H9 (cell line): Measurements from ENCODE around the gene CCDC102B. TPM values are rescaled to one million over a fixed set of nuclear protein-coding genes. Genes with fewer than 3 reads are reported as not detected.

ENCODE experiments used
- DNase-seq: peaks from one replicate; pipeline ENCODE4 v3.0.0-alpha.2; 2017
- H2AFZ ChIP-seq: one replicate; pipeline ENCODE4 v1.6.1; 2013; ENCODE audit warnings: mild to moderate bottlenecking, low read length, control low read depth, moderate library complexity
- H2AK5ac ChIP-seq: 2 replicates; pipeline ENCODE4 v1.6.1; 2013; ENCODE audit warnings: low read length, control low read depth, mixed read lengths; ENCODE audit not compliant: insufficient read length
- H2BK120ac ChIP-seq: one replicate; pipeline ENCODE4 v1.6.1; 2013; ENCODE audit warnings: low read depth, mild to moderate bottlenecking, low read length, control low read depth, inconsistent platforms; ENCODE audit not compliant: poor library complexity, severe bottlenecking
- H2BK12ac ChIP-seq: 2 replicates; pipeline ENCODE4 v1.6.1; 2013; ENCODE audit warnings: low read length, control low read depth, mixed read lengths, low read depth; ENCODE audit not compliant: insufficient read length
- H2BK15ac ChIP-seq: 2 replicates; pipeline ENCODE4 v1.6.1; 2013; ENCODE audit warnings: low read depth, low read length, control low read depth
- H2BK20ac ChIP-seq: one replicate; pipeline ENCODE4 v1.6.1; 2013; ENCODE audit warnings: low read depth, mild to moderate bottlenecking, low read length, control low read depth, inconsistent platforms; ENCODE audit not compliant: poor library complexity, severe bottlenecking
- H2BK5ac ChIP-seq: 2 replicates; pipeline ENCODE4 v1.6.1; 2013; ENCODE audit warnings: low read length, control low read depth, mixed read lengths; ENCODE audit not compliant: insufficient read length
- H3K14ac ChIP-seq: 2 replicates; pipeline ENCODE4 v1.6.1; 2013; ENCODE audit warnings: low read length, control low read depth; ENCODE audit not compliant: insufficient read depth
- H3K18ac ChIP-seq: 2 replicates; pipeline ENCODE4 v1.6.1; 2013; ENCODE audit warnings: low read depth, mild to moderate bottlenecking, mixed read lengths, low read length, control low read depth; ENCODE audit not compliant: insufficient read length
- H3K23ac ChIP-seq: 2 replicates; pipeline ENCODE4 v1.6.1; 2013; ENCODE audit warnings: low read length, control low read depth, mixed read lengths, low read depth; ENCODE audit not compliant: insufficient read length
- H3K23me2 ChIP-seq: 2 replicates; pipeline ENCODE4 v1.6.1; 2013; ENCODE audit warnings: low read depth, mild to moderate bottlenecking, mixed read lengths, low read length, control low read depth; ENCODE audit not compliant: insufficient read length, poor library complexity, severe bottlenecking
- H3K27ac ChIP-seq: 2 replicates; pipeline ENCODE4 v1.5.1; 2013; ENCODE audit warnings: low read length, control low read depth, mixed read lengths, low read depth; ENCODE audit not compliant: insufficient read length
- H3K27me3 ChIP-seq: 2 replicates; pipeline ENCODE4 v1.6.1; 2013; ENCODE audit warnings: low read length, control low read depth, inconsistent platforms; ENCODE audit not compliant: insufficient read depth
- H3K4ac ChIP-seq: 2 replicates; pipeline ENCODE4 v1.6.1; 2013; ENCODE audit warnings: low read depth, mild to moderate bottlenecking, control low read depth, inconsistent platforms, low read length, moderate library complexity
- H3K4me1 ChIP-seq: 2 replicates; pipeline ENCODE4 v1.6.1; 2013; ENCODE audit warnings: low read length, control low read depth, inconsistent platforms; ENCODE audit not compliant: insufficient read depth
- H3K4me2 ChIP-seq: 2 replicates; pipeline ENCODE4 v1.6.1; 2013; ENCODE audit warnings: low read length, control low read depth, mixed read lengths; ENCODE audit not compliant: insufficient read length, insufficient read depth
- H3K56ac ChIP-seq: 2 replicates; pipeline ENCODE4 v1.6.1; 2013; ENCODE audit warnings: low read depth, mild to moderate bottlenecking, mixed read lengths, low read length, control low read depth; ENCODE audit not compliant: insufficient read length
- H3K79me1 ChIP-seq: 2 replicates; pipeline ENCODE4 v1.6.1; 2013; ENCODE audit warnings: low read depth, mild to moderate bottlenecking, moderate library complexity, low read length, control low read depth, inconsistent platforms; ENCODE audit not compliant: insufficient read depth, poor library complexity, severe bottlenecking
- H3K79me2 ChIP-seq: 2 replicates; pipeline ENCODE4 v1.6.1; 2013; ENCODE audit warnings: low read length, control low read depth, inconsistent platforms; ENCODE audit not compliant: insufficient read depth
- H3K9ac ChIP-seq: 2 replicates; pipeline ENCODE4 v1.6.1; 2013; ENCODE audit warnings: low read length, control low read depth, mixed read lengths; ENCODE audit not compliant: insufficient read length; ENCODE audit errors: extremely low read depth
- H3K9me3 ChIP-seq: one replicate; pipeline ENCODE4 v1.6.1; 2013; ENCODE audit warnings: low read depth, low read length, inconsistent platforms; ENCODE audit not compliant: control insufficient read depth
- H3T11ph ChIP-seq: one replicate; pipeline ENCODE4 v1.6.1; 2013; ENCODE audit warnings: mild to moderate bottlenecking, low read length, control low read depth, inconsistent platforms
- H4K20me1 ChIP-seq: one replicate; pipeline ENCODE4 v1.6.1; 2013; ENCODE audit not compliant: control insufficient read depth, insufficient read length, insufficient read depth
- H4K5ac ChIP-seq: 2 replicates; pipeline ENCODE4 v1.6.1; 2013; ENCODE audit warnings: low read depth, mild to moderate bottlenecking, mixed read lengths, low read length, control low read depth; ENCODE audit not compliant: insufficient read length
- H4K8ac ChIP-seq: replicated peaks from 2 replicates; pipeline ENCODE4 v1.6.1; 2013; ENCODE audit warnings: low read length, control low read depth, mixed read lengths, low read depth; ENCODE audit not compliant: insufficient read length
- H4K91ac ChIP-seq: 2 replicates; pipeline ENCODE4 v1.6.1; 2013; ENCODE audit warnings: low read depth, mild to moderate bottlenecking, moderate library complexity, mixed read lengths, low read length, control low read depth; ENCODE audit not compliant: insufficient read length
- H3K27ac Mint-ChIP-seq, 3 experiments: 2 replicates in 2 of 3; 3 replicates in 1 of 3; pipeline ENCODE4 v1.8.0; 2020 to 2021; ENCODE audit warnings: mixed read lengths in 3 of 3, mild to moderate bottlenecking in 1 of 3, moderate library complexity in 1 of 3
- H3K27me3 Mint-ChIP-seq: 2 replicates; pipeline ENCODE4 v1.8.0; 2021; ENCODE audit warnings: low read depth, mild to moderate bottlenecking, moderate library complexity, mixed read lengths
- H3K36me3 Mint-ChIP-seq, 3 experiments: 2 replicates in 2 of 3; 3 replicates in 1 of 3; pipeline ENCODE4 v1.8.0; 2020 to 2021; ENCODE audit warnings: low read depth in 3 of 3, mixed read lengths in 3 of 3; ENCODE audit not compliant: insufficient read depth in 1 of 3
- H3K4me1 Mint-ChIP-seq, 2 experiments: 2 replicates each; pipeline ENCODE4 v1.8.0; 2020; ENCODE audit warnings: mixed read lengths in 2 of 2
- H3K4me3 Mint-ChIP-seq, 2 experiments: 2 replicates in 1 of 2; 3 replicates in 1 of 2; pipeline ENCODE4 v1.8.0; 2020 to 2021; ENCODE audit warnings: mild to moderate bottlenecking in 2 of 2, mixed read lengths in 2 of 2, moderate library complexity in 1 of 2
- H3K9me3 Mint-ChIP-seq, 2 experiments: 2 replicates in 1 of 2; 3 replicates in 1 of 2; pipeline ENCODE4 v1.8.0; 2020; ENCODE audit warnings: mild to moderate bottlenecking in 2 of 2, mixed read lengths in 2 of 2, moderate library complexity in 1 of 2
- WGBS: extraction: QIAGEN DNeasy Blood & Tissue Kit; methylation state at CpG from one replicate; pipeline ENCODE4 v1.1.7; 2013; ENCODE audit warnings: missing lambda C conversion rate, low lambda C conversion rate, mixed read lengths; ENCODE audit not compliant: insufficient read length; ENCODE audit errors: extremely low coverage; 5-methylcytosine and 5-hydroxymethylcytosine counted together
- total RNA-seq: library from RNA; stranded (reverse); gene quantifications from 2 replicates; pipeline ENCODE4 v1.2.1, GENCODE V29; 2021
- TF ChIP-seq, protein P1 (sequence below): fragments of 200-600 bp; sonication (generic); conservative IDR thresholded peaks from 3 replicates; pipeline ENCODE4 v1.8.0; 2021; ENCODE audit warnings: antibody characterized with exemption, mild to moderate bottlenecking

Gene CCDC102B
- total RNA-seq, 1 experiment from 2014 or later: 1.2 TPM

DNA sequence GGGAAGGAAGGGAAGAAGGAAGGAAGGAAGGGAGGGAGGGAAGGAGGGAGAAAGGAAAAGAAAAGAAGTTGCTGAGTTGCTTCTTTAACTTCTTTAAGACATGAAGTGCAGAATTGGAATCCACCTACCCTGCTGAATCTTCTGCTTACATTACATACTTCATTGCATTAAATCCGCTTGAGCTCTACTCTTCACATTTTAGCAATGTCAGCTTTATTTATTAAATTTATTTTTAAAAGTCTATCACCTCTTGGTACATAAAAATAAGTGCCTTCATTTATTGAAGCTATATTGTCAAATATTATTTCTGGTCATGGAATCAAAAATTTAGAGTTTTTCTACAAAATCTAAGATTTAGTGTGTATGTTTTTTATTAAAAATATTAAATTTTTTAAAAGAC lies 284.6 kb downstream of the CCDC102B start:
- H3K4me1 Mint-ChIP-seq: no peaks in the 10 kb centered on the region
- H3K27me3 Mint-ChIP-seq: no peaks in the 10 kb centered on the region

More for the DNA sequence above, 284.6 kb downstream of the CCDC102B start:
- Histone ChIP-seq H4K20me1 (no peaks in the 10 kb centered on the region), H3K23ac (no peak overlapping the region), H2AFZ (no peak overlapping the region), H3K27ac (no peak overlapping the region), H3K4me1 (no peaks in the 10 kb centered on the region), H3K56ac (no peak overlapping the region), H3K18ac (no peak overlapping the region), H3K79me2 (no peaks in the 10 kb centered on the region), H3K4me2 (no peak overlapping the region), H3K27me3 (no peaks in the 10 kb centered on the region), H2BK12ac (no peak overlapping the region), H3T11ph (no peak overlapping the region), H2BK15ac (no peak overlapping the region), H2BK120ac (no peak overlapping the region), H3K9me3 (no peaks in the 10 kb centered on the region), H3K23me2 (no peaks in the 10 kb centered on the region), H3K4ac (no peak overlapping the region), H2AK5ac (no peak overlapping the region), H3K14ac (no peak overlapping the region), H4K5ac (no peak overlapping the region), H4K8ac (no peak overlapping the region), H3K79me1 (no peaks in the 10 kb centered on the region), H2BK5ac (no peak overlapping the region), H3K9ac (no peak overlapping the region), H4K91ac (no peak overlapping the region), H2BK20ac (no peak overlapping the region)
- no peaks in the 10 kb centered on the region for H3K36me3 Mint-ChIP-seq
- no peak overlapping the region for H3K4me3 Mint-ChIP-seq
- no peak for DNase-seq
- no CpG with 5 or more reads among the region's 1 CpG for WGBS
- H3K9me3 Mint-ChIP-seq: no peaks in the 10 kb centered on the region
- TF ChIP-seq, protein P1, sequence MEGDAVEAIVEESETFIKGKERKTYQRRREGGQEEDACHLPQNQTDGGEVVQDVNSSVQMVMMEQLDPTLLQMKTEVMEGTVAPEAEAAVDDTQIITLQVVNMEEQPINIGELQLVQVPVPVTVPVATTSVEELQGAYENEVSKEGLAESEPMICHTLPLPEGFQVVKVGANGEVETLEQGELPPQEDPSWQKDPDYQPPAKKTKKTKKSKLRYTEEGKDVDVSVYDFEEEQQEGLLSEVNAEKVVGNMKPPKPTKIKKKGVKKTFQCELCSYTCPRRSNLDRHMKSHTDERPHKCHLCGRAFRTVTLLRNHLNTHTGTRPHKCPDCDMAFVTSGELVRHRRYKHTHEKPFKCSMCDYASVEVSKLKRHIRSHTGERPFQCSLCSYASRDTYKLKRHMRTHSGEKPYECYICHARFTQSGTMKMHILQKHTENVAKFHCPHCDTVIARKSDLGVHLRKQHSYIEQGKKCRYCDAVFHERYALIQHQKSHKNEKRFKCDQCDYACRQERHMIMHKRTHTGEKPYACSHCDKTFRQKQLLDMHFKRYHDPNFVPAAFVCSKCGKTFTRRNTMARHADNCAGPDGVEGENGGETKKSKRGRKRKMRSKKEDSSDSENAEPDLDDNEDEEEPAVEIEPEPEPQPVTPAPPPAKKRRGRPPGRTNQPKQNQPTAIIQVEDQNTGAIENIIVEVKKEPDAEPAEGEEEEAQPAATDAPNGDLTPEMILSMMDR: no peak
- no peak overlapping the region for H3K27ac Mint-ChIP-seq
